ENCODE measurements around the gene TSG101.

The TSG101 gene

DNA sequence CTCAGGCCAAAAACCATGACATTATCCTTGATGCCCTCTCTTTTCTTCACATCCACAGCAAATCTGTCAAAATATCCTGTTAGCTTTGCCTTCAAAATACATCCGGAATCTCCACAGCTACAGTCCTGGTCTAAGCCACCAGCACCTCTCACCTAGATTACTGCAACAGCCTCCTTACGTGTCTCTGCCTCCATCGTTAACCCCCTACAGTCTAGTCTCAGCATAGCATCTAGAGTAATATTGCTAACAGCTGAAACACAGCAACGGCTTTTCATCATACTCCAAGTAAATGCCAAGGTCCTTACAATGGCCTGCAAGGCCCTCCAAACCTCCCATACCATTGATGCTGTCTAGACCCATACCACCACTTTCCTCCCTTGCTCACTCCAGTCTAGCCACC, 4.4 kb downstream of the TSG101 start:
- Histone ChIP-seq H3K9me3 (ENCODE audit: low read depth, low read length) (no peaks in the 10 kb centered on the region), H3K9ac (ENCODE audit: insufficient read length) (no peak overlapping the region), H3K36me3 (ENCODE audit: insufficient read depth, low read length) (0 out of 2 replicates have a peak, but pooled peaks cover 3% of the 10 kb centered on the region), H3K27ac (no peak overlapping the region), H3K4me3 (no peak overlapping the region)
- TF ChIP-seq FOXP2 (optimal IDR thresholded peaks at IDR 0.05; ENCODE audit: control extremely low read depth, extremely low read length, insufficient read depth) (no peak), POLR2AphosphoS5 (IDR thresholded peaks at IDR 0.05; ENCODE audit: borderline replicate concordance, low read depth, low read length) (no peak), EZH2 (IDR thresholded peaks at IDR 0.05) (no peak)
- DNase-seq (ENCODE audit: low read depth, low spot score): no peak

DNA sequence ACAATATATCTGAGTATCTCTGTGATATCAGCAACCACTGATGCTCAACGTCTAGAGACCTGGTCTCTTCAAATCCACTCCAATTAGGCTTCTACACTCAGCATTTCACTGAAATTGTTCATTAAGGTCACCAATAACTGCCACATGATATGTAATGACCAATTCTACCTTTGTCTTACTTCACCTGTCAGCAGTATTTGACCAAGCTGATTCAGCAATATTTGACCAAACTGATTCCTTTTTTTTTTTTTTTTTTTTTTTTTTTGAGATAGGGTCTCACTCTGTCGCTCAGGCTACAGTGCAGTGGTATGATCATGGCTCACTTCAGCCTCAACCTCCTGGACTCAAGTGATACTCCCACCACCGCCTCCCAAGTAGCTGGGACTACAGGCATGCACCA, 5.6 kb downstream of the TSG101 start:
- no peak overlapping the region for H3K27ac ChIP-seq
- no peak overlapping the region for H3K4me3 ChIP-seq
- no peak overlapping the region for H3K9ac ChIP-seq (ENCODE audit: insufficient read length)
- H3K9me3 ChIP-seq (ENCODE audit: low read depth, low read length): no peaks in the 10 kb centered on the region
- no peak for TF ChIP-seq FOXP2 (optimal IDR thresholded peaks at IDR 0.05; ENCODE audit: control extremely low read depth, extremely low read length, insufficient read depth)
- no peak for TF ChIP-seq EZH2 (IDR thresholded peaks at IDR 0.05)
- TF ChIP-seq POLR2AphosphoS5 (IDR thresholded peaks at IDR 0.05; ENCODE audit: borderline replicate concordance, low read depth, low read length): no peak
- no peak for DNase-seq (ENCODE audit: low read depth, low spot score)
- 0 out of 2 replicates have a peak, but pooled peaks cover 3% of the 10 kb centered on the region for H3K36me3 ChIP-seq (ENCODE audit: insufficient read depth, low read length)

DNA sequence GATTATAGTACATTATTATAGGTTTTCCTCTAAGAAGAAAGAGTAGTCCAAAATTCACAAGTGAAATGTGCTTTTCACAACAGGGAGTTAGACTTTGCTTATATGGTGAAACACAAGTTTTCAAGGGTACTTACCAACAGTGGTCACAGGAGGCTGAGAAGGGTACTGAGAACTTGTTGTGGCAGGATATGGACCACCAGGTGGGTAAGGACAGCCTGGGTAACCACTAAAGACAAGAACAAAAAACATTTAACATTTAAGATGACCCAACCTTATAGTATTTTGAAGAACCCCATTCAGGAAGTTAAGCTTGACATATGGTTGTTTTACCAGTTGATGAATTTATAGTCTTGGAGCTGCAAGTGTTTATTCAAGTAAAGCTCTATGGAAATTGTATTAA, 24.4 kb downstream of the TSG101 start:
- DNase-seq (ENCODE audit: low read depth, low spot score): no peak
- H3K4me3 ChIP-seq: no peak overlapping the region
- H3K9me3 ChIP-seq (ENCODE audit: low read depth, low read length): no peaks in the 10 kb centered on the region
- TF ChIP-seq FOXP2 (optimal IDR thresholded peaks at IDR 0.05; ENCODE audit: control extremely low read depth, extremely low read length, insufficient read depth): no peak
- TF ChIP-seq EZH2 (IDR thresholded peaks at IDR 0.05): no peak
- no peak for TF ChIP-seq POLR2AphosphoS5 (IDR thresholded peaks at IDR 0.05; ENCODE audit: borderline replicate concordance, low read depth, low read length)
- H3K27ac ChIP-seq: no peak overlapping the region
- H3K36me3 ChIP-seq (ENCODE audit: insufficient read depth, low read length): peaks cover 73% of the 10 kb centered on the region
- H3K9ac ChIP-seq (ENCODE audit: insufficient read length): no peak overlapping the region

DNA sequence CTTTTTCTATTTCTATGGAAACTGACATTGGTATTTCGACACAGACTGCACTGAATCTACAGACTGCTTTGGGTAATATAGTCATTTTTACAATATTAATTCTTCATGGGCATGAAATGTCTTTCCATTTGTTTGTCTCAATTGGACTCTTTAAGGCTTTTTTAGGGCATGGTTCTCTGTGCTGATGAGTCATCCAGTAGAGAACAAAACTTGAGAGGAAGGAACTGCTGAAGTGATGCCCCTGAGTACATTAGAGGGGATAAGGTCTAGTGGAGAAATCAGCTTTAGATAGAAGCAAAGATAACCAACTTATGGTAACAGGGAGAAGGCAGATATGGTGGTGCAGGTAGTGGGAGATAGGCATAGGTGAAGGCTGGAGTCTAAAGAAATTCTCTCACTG, 25.1 kb downstream of the TSG101 start:
- DNase-seq (ENCODE audit: low read depth, low spot score): no peak
- peaks cover 67% of the 10 kb centered on the region for H3K36me3 ChIP-seq (ENCODE audit: insufficient read depth, low read length)
- H3K9ac ChIP-seq (ENCODE audit: insufficient read length): no peak overlapping the region
- no peak overlapping the region for H3K27ac ChIP-seq
- H3K4me3 ChIP-seq: no peak overlapping the region
- no peak for TF ChIP-seq EZH2 (IDR thresholded peaks at IDR 0.05)
- no peak for TF ChIP-seq FOXP2 (optimal IDR thresholded peaks at IDR 0.05; ENCODE audit: control extremely low read depth, extremely low read length, insufficient read depth)
- no peak for TF ChIP-seq POLR2AphosphoS5 (IDR thresholded peaks at IDR 0.05; ENCODE audit: borderline replicate concordance, low read depth, low read length)
- no peaks in the 10 kb centered on the region for H3K9me3 ChIP-seq (ENCODE audit: low read depth, low read length)

DNA sequence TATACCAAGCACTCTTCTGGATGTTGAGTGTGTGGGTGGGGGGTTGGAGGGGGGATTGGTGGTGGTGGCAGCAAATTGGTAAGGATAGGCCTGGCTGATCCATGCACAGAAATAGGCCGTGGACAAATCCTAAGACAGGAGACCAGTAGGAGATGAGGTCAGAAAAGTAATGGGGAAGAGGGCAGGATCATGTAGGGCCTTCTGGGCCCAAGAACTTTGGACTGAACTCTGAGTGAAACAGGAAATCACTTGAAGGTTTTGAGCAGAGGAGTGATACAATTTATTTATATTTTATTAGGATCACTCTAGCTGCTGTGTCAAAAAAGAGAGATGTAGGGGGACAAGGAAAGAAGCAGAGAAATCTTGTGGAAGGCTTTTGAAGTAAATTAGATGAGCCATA, 28.7 kb downstream of the TSG101 start:
- Histone ChIP-seq H3K27ac (no peak overlapping the region), H3K9me3 (ENCODE audit: low read depth, low read length) (no peaks in the 10 kb centered on the region), H3K36me3 (ENCODE audit: insufficient read depth, low read length) (peaks cover 58% of the 10 kb centered on the region), H3K9ac (ENCODE audit: insufficient read length) (no peak overlapping the region), H3K4me3 (no peak overlapping the region)
- TF ChIP-seq FOXP2 (optimal IDR thresholded peaks at IDR 0.05; ENCODE audit: control extremely low read depth, extremely low read length, insufficient read depth): no peak
- no peak for TF ChIP-seq EZH2 (IDR thresholded peaks at IDR 0.05)
- no peak for TF ChIP-seq POLR2AphosphoS5 (IDR thresholded peaks at IDR 0.05; ENCODE audit: borderline replicate concordance, low read depth, low read length)
- DNase-seq (ENCODE audit: low read depth, low spot score): no peak

DNA sequence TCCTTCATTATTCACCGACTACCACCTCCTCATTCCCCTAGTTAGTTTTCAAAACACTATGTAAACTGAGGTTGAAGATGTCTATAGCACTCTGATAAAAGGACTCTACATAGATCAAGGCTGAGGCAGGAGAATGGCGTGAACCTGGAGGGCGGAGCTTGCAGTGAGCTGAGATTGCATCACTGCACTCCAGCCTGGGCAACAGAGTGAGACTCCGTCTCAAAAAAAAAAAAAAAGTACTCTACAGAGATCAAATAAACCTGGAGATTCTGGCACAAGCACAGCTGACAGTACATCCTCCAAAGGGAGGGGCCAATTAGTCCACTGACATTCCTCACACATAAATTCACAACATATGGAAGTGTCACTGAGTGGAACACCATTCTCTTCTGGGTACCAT, 31.0 kb downstream of the TSG101 start:
- TF ChIP-seq EZH2 (IDR thresholded peaks at IDR 0.05): no peak
- TF ChIP-seq POLR2AphosphoS5 (IDR thresholded peaks at IDR 0.05; ENCODE audit: borderline replicate concordance, low read depth, low read length): no peak
- no peak for TF ChIP-seq FOXP2 (optimal IDR thresholded peaks at IDR 0.05; ENCODE audit: control extremely low read depth, extremely low read length, insufficient read depth)
- peaks cover 52% of the 10 kb centered on the region for H3K36me3 ChIP-seq (ENCODE audit: insufficient read depth, low read length)
- H3K4me3 ChIP-seq: no peak overlapping the region
- DNase-seq (ENCODE audit: low read depth, low spot score): no peak
- no peak overlapping the region for H3K27ac ChIP-seq
- no peak overlapping the region for H3K9ac ChIP-seq (ENCODE audit: insufficient read length)
- H3K9me3 ChIP-seq (ENCODE audit: low read depth, low read length): no peaks in the 10 kb centered on the region

DNA sequence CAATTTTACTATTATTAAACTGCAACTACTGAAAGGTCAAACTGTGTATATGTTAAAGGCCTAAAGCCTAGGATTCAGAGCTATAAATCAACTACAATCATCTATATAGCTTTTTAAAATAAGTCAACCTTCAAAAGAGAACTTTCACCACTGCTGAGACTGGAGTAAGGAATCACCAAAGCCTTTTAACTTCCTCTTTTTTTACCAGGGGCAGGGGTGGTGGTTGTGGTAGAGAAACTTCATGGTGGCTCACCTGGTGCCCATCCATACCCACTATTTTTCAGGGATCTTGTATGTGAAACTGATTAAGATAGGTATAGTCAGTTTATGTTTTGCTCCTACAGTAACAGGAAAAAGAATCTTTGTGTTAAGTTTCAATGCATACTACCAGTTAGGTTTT, 31.5 kb downstream of the TSG101 start:
- TF ChIP-seq EZH2 (IDR thresholded peaks at IDR 0.05): no peak
- TF ChIP-seq POLR2AphosphoS5 (IDR thresholded peaks at IDR 0.05; ENCODE audit: borderline replicate concordance, low read depth, low read length): no peak
- TF ChIP-seq FOXP2 (optimal IDR thresholded peaks at IDR 0.05; ENCODE audit: control extremely low read depth, extremely low read length, insufficient read depth): no peak
- Histone ChIP-seq H3K9ac (ENCODE audit: insufficient read length) (no peak overlapping the region), H3K36me3 (ENCODE audit: insufficient read depth, low read length) (peaks cover 52% of the 10 kb centered on the region), H3K27ac (no peak overlapping the region), H3K4me3 (no peak overlapping the region), H3K9me3 (ENCODE audit: low read depth, low read length) (no peaks in the 10 kb centered on the region)
- no peak for DNase-seq (ENCODE audit: low read depth, low spot score)

DNA sequence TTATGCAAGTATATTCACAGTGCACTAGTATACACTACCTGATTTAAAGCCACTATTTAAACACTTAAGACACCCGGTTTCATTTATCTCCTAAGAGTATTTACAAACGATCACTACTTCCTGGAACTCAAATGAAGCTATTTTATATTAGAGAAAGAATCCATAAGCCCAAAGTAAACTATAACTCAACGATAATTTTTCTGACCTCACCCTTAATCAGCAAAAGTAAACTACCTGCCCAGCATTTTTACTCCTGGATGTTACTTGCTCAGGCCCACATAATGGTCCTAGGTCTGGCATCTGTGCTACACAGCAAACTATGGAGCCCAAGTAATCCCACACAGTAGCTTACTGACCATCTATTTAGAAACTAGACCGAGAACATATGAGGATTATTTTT, 33.4 kb downstream of the TSG101 start:
- peaks cover 48% of the 10 kb centered on the region for H3K36me3 ChIP-seq (ENCODE audit: insufficient read depth, low read length)
- TF ChIP-seq EZH2 (IDR thresholded peaks at IDR 0.05) (no peak), POLR2AphosphoS5 (IDR thresholded peaks at IDR 0.05; ENCODE audit: borderline replicate concordance, low read depth, low read length) (no peak), FOXP2 (optimal IDR thresholded peaks at IDR 0.05; ENCODE audit: control extremely low read depth, extremely low read length, insufficient read depth) (no peak)
- no peak overlapping the region for H3K27ac ChIP-seq
- H3K4me3 ChIP-seq: no peak overlapping the region
- no peaks in the 10 kb centered on the region for H3K9me3 ChIP-seq (ENCODE audit: low read depth, low read length)
- no peak overlapping the region for H3K9ac ChIP-seq (ENCODE audit: insufficient read length)
- no peak for DNase-seq (ENCODE audit: low read depth, low spot score)

DNA sequence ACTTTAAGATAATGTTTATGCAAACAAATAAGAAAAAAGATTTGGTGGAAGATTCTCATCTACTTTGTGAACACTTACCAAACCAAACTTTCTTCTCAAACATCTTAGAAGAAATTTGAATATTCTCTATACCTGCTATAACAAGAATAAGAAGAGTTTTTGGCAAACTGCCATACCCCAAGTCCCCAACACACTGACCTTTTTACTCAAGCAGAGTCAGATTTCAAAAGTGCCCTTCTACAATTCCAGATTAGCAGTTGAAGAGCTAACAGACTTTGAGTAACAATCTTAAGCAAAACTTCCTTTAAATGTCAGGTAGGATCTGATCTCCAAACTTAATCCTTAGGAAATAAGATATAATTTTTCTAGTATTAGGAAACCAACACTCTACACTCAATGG, 33.9 kb downstream of the TSG101 start:
- no peak for DNase-seq (ENCODE audit: low read depth, low spot score)
- no peak for TF ChIP-seq EZH2 (IDR thresholded peaks at IDR 0.05)
- TF ChIP-seq FOXP2 (optimal IDR thresholded peaks at IDR 0.05; ENCODE audit: control extremely low read depth, extremely low read length, insufficient read depth): no peak
- TF ChIP-seq POLR2AphosphoS5 (IDR thresholded peaks at IDR 0.05; ENCODE audit: borderline replicate concordance, low read depth, low read length): no peak
- Histone ChIP-seq H3K4me3 (no peak overlapping the region), H3K27ac (no peak overlapping the region), H3K36me3 (ENCODE audit: insufficient read depth, low read length) (peaks cover 44% of the 10 kb centered on the region), H3K9me3 (ENCODE audit: low read depth, low read length) (no peaks in the 10 kb centered on the region), H3K9ac (ENCODE audit: insufficient read length) (no peak overlapping the region)

Measured in SK-N-MC (cell line).